HEK293 (cell line): Measurements from ENCODE around the gene ZMYM2.

Experiments used
- CTCF ChIA-PET: fragments of 350-600 bp; formaldehyde crosslinking; extraction: SDS; loops from one replicate; lab custom pipeline; 2021; ENCODE audit warnings: antibody characterized with exemption; lab: Yijun Ruan, JAX
- POLR2A ChIA-PET: fragments of 300-600 bp; formaldehyde crosslinking; extraction: SDS; loops from one replicate; lab custom pipeline; 2020; ENCODE audit warnings: antibody characterized with exemption, inconsistent platforms; lab: Yijun Ruan, JAX
- H3K27ac ChIP-seq: fragments of 200-500 bp; sonication (Bioruptor generic); 2 replicates; pipeline ENCODE4 v1.5.1; 2014; ENCODE audit warnings: low read depth, low read length, control low read depth, inconsistent platforms; ENCODE audit errors: extremely low read depth
- H3K36me3 ChIP-seq, 2 experiments: fragments of 200-500 bp in 1 of 2; sonication (Bioruptor generic) in 1 of 2; 1 replicate in 1 of 2; 2 replicates in 1 of 2; pipeline ENCODE4 v1.5.1; 2014 to 2017; ENCODE audit warnings: inconsistent platforms in 2 of 2, low read length in 2 of 2; ENCODE audit not compliant: control insufficient read depth in 2 of 2, insufficient read depth in 1 of 2
- H3K4me1 ChIP-seq: fragments of 200-500 bp; sonication (Bioruptor generic); 2 replicates; pipeline ENCODE4 v1.5.1; 2014; ENCODE audit warnings: mild to moderate bottlenecking, low read length, inconsistent platforms; ENCODE audit not compliant: control insufficient read depth, insufficient read depth
- H3K4me3 ChIP-seq: 2 replicates; pipeline ENCODE4 v1.5.1; 2011; ENCODE audit warnings: low read depth, mild to moderate bottlenecking, control low read depth, low read length, moderate library complexity
- H3K9me3 ChIP-seq: fragments of 200-500 bp; sonication (Bioruptor generic); 2 replicates; pipeline ENCODE4 v1.5.1; 2014; ENCODE audit warnings: low read depth, low read length, inconsistent platforms; ENCODE audit not compliant: control insufficient read depth, insufficient read depth
- GLI2 ChIP-seq: fragments of 450-650 bp; formaldehyde crosslinking; IDR thresholded peaks from 2 replicates; pipeline ENCODE4; 2017; ENCODE audit warnings: missing biosample characterization, missing genetic modification characterization, low read depth, borderline replicate concordance
- PRDM1 ChIP-seq: fragments of 450-650 bp; formaldehyde crosslinking; IDR thresholded peaks from 2 replicates; pipeline ENCODE4; 2016; ENCODE audit warnings: missing biosample characterization, missing genetic modification characterization
- SCRT1 ChIP-seq: fragments of 450-650 bp; formaldehyde crosslinking; IDR thresholded peaks from 2 replicates; pipeline ENCODE4 v1.5.1; 2016; ENCODE audit warnings: missing biosample characterization, missing genetic modification characterization, borderline replicate concordance
- TCF7L2 ChIP-seq: IDR thresholded peaks from 2 replicates; pipeline ENCODE4 v1.6.1; 2011; ENCODE audit warnings: low read depth, mild to moderate bottlenecking, inconsistent platforms, low read length, moderate library complexity, borderline replicate concordance
- WT1 ChIP-seq: fragments of 450-650 bp; formaldehyde crosslinking; IDR thresholded peaks from 2 replicates; pipeline ENCODE4 v1.5.1; 2016; ENCODE audit warnings: missing biosample characterization, missing genetic modification characterization
- ZBTB17 ChIP-seq: fragments of 450-650 bp; formaldehyde crosslinking; IDR thresholded peaks from 2 replicates; pipeline ENCODE4 v1.5.1; 2016; ENCODE audit warnings: missing biosample characterization, missing genetic modification characterization
- ZNF133 ChIP-seq: fragments of 450-650 bp; formaldehyde crosslinking; IDR thresholded peaks from 2 replicates; pipeline ENCODE4 v1.5.1; 2016; ENCODE audit warnings: missing biosample characterization, missing genetic modification characterization
- ZNF155 ChIP-seq: fragments of 450-650 bp; formaldehyde crosslinking; IDR thresholded peaks from 2 replicates; pipeline ENCODE4 v1.5.1; 2016; ENCODE audit warnings: missing biosample characterization, missing genetic modification characterization
- ZNF157 ChIP-seq: fragments of 450-650 bp; formaldehyde crosslinking; IDR thresholded peaks from 2 replicates; pipeline ENCODE4 v1.5.1; 2016; ENCODE audit warnings: missing biosample characterization, missing genetic modification characterization
- ZNF23 ChIP-seq: fragments of 450-650 bp; formaldehyde crosslinking; IDR thresholded peaks from 2 replicates; pipeline ENCODE4 v1.5.1; 2016; ENCODE audit warnings: missing biosample characterization, missing genetic modification characterization, borderline replicate concordance
- ZNF280D ChIP-seq: fragments of 450-650 bp; formaldehyde crosslinking; IDR thresholded peaks from 2 replicates; pipeline ENCODE4 v1.5.1; 2016; ENCODE audit warnings: missing biosample characterization, missing genetic modification characterization
- ZNF311 ChIP-seq: fragments of 450-650 bp; formaldehyde crosslinking; IDR thresholded peaks from 2 replicates; pipeline ENCODE4 v1.5.1; 2017; ENCODE audit warnings: missing biosample characterization, missing genetic modification characterization, borderline replicate concordance
- ZNF354C ChIP-seq: fragments of 450-650 bp; formaldehyde crosslinking; IDR thresholded peaks from 2 replicates; pipeline ENCODE4 v1.5.1; 2016; ENCODE audit warnings: missing biosample characterization, missing genetic modification characterization, low read depth, borderline replicate concordance
- ZNF404 ChIP-seq: fragments of 450-650 bp; formaldehyde crosslinking; IDR thresholded peaks from 2 replicates; pipeline ENCODE4 v1.5.1; 2017; ENCODE audit warnings: missing biosample characterization, missing genetic modification characterization
- ZNF558 ChIP-seq: fragments of 450-650 bp; formaldehyde crosslinking; IDR thresholded peaks from 2 replicates; pipeline ENCODE4 v1.5.1; 2016; ENCODE audit warnings: missing biosample characterization, missing genetic modification characterization
- ZNF600 ChIP-seq: fragments of 450-650 bp; formaldehyde crosslinking; IDR thresholded peaks from 2 replicates; pipeline ENCODE4 v1.5.1; 2016; ENCODE audit warnings: missing biosample characterization, missing genetic modification characterization
- ZNF621 ChIP-seq: fragments of 450-650 bp; formaldehyde crosslinking; IDR thresholded peaks from 2 replicates; pipeline ENCODE4 v1.5.1; 2017; ENCODE audit warnings: missing biosample characterization, missing genetic modification characterization
- ZNF768 ChIP-seq: fragments of 450-650 bp; formaldehyde crosslinking; IDR thresholded peaks from 2 replicates; pipeline ENCODE4 v1.5.1; 2018; ENCODE audit warnings: missing biosample characterization, mild to moderate bottlenecking, missing genetic modification characterization
- ZNF777 ChIP-seq: fragments of 450-650 bp; formaldehyde crosslinking; IDR thresholded peaks from 2 replicates; pipeline ENCODE4 v1.5.1; 2017; ENCODE audit warnings: missing biosample characterization, missing genetic modification characterization, borderline replicate concordance
- TF ChIP-seq, protein P1 (sequence below): fragments of 450-650 bp; formaldehyde crosslinking; IDR thresholded peaks from 2 replicates; pipeline ENCODE4 v1.5.1; 2016; ENCODE audit warnings: missing biosample characterization, missing genetic modification characterization, low read depth
- TF ChIP-seq, protein P2 (sequence below): fragments of 450-650 bp; formaldehyde crosslinking; IDR thresholded peaks from 2 replicates; pipeline ENCODE4 v1.5.1; 2016; ENCODE audit warnings: missing biosample characterization, missing genetic modification characterization
- TF ChIP-seq, protein P3 (sequence below): fragments of 450-650 bp; formaldehyde crosslinking; IDR thresholded peaks from 2 replicates; pipeline ENCODE4 v1.5.1; 2016; ENCODE audit warnings: missing biosample characterization, missing genetic modification characterization
- TF ChIP-seq, protein P4 (sequence below): fragments of 450-650 bp; formaldehyde crosslinking; IDR thresholded peaks from 2 replicates; pipeline ENCODE4 v1.5.1; 2016; ENCODE audit warnings: missing biosample characterization, missing genetic modification characterization

ZMYM2 gene

GRCh38 chr13:20000062-20000552 is 41.6 kb downstream of the ZMYM2 start (continued):
- TF ChIP-seq, protein P1, sequence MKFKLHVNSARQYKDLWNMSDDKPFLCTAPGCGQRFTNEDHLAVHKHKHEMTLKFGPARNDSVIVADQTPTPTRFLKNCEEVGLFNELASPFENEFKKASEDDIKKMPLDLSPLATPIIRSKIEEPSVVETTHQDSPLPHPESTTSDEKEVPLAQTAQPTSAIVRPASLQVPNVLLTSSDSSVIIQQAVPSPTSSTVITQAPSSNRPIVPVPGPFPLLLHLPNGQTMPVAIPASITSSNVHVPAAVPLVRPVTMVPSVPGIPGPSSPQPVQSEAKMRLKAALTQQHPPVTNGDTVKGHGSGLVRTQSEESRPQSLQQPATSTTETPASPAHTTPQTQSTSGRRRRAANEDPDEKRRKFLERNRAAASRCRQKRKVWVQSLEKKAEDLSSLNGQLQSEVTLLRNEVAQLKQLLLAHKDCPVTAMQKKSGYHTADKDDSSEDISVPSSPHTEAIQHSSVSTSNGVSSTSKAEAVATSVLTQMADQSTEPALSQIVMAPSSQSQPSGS, result no peak
- TF ChIP-seq ZNF311 (tag by site-specific recombination), result no peak
- TF ChIP-seq, protein P2, sequence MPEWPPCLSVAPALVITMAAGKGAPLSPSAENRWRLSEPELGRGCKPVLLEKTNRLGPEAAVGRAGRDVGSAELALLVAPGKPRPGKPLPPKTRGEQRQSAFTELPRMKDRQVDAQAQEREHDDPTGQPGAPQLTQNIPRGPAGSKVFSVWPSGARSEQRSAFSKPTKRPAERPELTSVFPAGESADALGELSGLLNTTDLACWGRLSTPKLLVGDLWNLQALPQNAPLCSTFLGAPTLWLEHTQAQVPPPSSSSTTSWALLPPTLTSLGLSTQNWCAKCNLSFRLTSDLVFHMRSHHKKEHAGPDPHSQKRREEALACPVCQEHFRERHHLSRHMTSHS (tag by site-specific recombination), result no peak
- TF ChIP-seq ZNF600, result 0 out of 2 replicates have a peak, but pooled peaks have one; percentile 13
- no peak for TF ChIP-seq ZNF157 (tag by site-specific recombination)
- TF ChIP-seq ZNF23 (tag by site-specific recombination), result no peak
- TF ChIP-seq SCRT1 (tag by site-specific recombination), result no peak
- no peak for TF ChIP-seq WT1 (tag by site-specific recombination)
- no peak for TF ChIP-seq ZNF777 (tag by site-specific recombination)
- TF ChIP-seq ZNF621 (tag by site-specific recombination), result no peak
- TF ChIP-seq ZNF133 (tag by site-specific recombination), result no peak
- no peak for TF ChIP-seq ZNF558 (tag by site-specific recombination)

DNA sequence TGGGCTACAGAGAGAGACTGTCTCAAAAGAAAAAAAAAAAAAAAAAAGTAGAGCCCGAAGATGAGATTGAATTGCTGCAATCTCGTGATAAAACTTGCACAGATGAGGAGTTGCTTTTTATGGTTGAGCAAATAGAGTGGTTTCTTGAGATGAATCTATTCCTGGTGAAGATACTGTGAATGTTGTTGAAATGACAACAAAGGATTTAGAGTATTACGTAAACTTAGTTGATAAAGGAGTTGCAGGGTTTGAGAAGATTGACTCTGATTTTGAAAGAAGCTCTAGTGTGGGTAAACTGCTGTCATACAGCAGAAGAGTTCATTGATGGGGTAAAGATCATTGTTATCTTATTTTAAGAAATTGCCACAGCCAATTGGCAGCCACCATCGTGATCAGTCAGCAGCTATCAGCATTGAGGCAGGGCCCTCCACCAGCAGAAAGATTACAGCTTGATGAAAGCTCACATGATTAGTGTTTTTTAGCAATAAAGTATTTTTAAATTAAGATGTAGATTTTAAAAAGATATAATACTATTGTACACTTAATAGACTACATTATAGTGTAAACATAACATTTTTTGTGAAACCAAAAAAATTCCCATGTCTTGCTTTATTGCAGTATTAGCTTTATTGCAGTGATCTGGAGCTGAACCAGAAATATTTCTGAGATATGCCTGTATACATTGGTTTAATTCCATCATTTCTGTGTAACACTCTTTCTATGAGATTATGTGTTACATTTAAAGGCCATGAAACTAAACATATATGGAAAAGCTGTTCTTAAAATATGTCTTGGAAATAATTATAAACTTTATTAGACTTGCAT is 43.1 kb downstream of the ZMYM2 start:
- ChIA-PET CTCF (interaction anchor here (0.6 to 0.8 kb wide), 3 partner anchors 17 to 201 kb away, joined by 4 to 5 read pairs (median 4); no protein-coding TSS in a partner anchor), POLR2A (no interaction called here)
- Histone ChIP-seq H3K27ac (no peak overlapping the region), H3K4me3 (no peak overlapping the region), H3K9me3 (no peaks in the 10 kb centered on the region), H3K36me3 (peaks cover 19 to 45% of the 10 kb centered on the region in 2 experiments), H3K4me1 (peaks cover 7% of the 10 kb centered on the region; the same call in 1 of the 2 replicates)
- no peak for TF ChIP-seq ZNF621 (tag by site-specific recombination)
- TF ChIP-seq ZNF354C (tag by site-specific recombination), result no peak
- TF ChIP-seq ZBTB17 (tag by site-specific recombination), result no peak
- no peak for TF ChIP-seq ZNF768 (tag by site-specific recombination)

GRCh38 chr13:20002787-20003186 is 44.3 kb downstream of the ZMYM2 start:
- H3K36me3 ChIP-seq, result peaks cover 24 to 51% of the 10 kb centered on the region in 2 experiments
- no peak overlapping the region for H3K27ac ChIP-seq
- no peak for TF ChIP-seq ZNF280D
- TF ChIP-seq ZNF404 (tag by site-specific recombination), result no peak
- TF ChIP-seq ZNF155 (tag by site-specific recombination), result no peak
- TF ChIP-seq, protein P3, sequence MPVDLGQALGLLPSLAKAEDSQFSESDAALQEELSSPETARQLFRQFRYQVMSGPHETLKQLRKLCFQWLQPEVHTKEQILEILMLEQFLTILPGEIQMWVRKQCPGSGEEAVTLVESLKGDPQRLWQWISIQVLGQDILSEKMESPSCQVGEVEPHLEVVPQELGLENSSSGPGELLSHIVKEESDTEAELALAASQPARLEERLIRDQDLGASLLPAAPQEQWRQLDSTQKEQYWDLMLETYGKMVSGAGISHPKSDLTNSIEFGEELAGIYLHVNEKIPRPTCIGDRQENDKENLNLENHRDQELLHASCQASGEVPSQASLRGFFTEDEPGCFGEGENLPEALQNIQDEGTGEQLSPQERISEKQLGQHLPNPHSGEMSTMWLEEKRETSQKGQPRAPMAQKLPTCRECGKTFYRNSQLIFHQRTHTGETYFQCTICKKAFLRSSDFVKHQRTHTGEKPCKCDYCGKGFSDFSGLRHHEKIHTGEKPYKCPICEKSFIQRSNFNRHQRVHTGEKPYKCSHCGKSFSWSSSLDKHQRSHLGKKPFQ, result no peak
- no peak for TF ChIP-seq TCF7L2
- TF ChIP-seq, protein P4, sequence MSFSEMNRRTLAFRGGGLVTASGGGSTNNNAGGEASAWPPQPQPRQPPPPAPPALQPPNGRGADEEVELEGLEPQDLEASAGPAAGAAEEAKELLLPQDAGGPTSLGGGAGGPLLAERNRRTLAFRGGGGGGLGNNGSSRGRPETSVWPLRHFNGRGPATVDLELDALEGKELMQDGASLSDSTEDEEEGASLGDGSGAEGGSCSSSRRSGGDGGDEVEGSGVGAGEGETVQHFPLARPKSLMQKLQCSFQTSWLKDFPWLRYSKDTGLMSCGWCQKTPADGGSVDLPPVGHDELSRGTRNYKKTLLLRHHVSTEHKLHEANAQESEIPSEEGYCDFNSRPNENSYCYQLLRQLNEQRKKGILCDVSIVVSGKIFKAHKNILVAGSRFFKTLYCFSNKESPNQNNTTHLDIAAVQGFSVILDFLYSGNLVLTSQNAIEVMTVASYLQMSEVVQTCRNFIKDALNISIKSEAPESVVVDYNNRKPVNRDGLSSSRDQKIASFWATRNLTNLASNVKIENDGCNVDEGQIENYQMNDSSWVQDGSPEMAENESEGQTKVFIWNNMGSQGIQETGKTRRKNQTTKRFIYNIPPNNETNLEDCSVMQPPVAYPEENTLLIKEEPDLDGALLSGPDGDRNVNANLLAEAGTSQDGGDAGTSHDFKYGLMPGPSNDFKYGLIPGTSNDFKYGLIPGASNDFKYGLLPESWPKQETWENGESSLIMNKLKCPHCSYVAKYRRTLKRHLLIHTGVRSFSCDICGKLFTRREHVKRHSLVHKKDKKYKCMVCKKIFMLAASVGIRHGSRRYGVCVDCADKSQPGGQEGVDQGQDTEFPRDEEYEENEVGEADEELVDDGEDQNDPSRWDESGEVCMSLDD (tag by site-specific recombination), result no peak
- TF ChIP-seq PRDM1 (tag by site-specific recombination), result no peak
- no peak for TF ChIP-seq GLI2 (tag by site-specific recombination)

More at GRCh38 chr13:20002787-20003186, 44.3 kb downstream of the ZMYM2 start:
- Histone ChIP-seq H3K9me3 (no peaks in the 10 kb centered on the region), H3K4me3 (no peak overlapping the region), H3K4me1 (peaks cover 7% of the 10 kb centered on the region; the same call in 1 of the 2 replicates)
- ChIA-PET POLR2A (no interaction called here), CTCF (no interaction called here)
